Esophagus muscularis mucosa (tissue), 4 donors: ENCODE data around the gene DMD. TPM values are rescaled to one million over a fixed set of nuclear protein-coding genes. Genes with fewer than 3 reads are reported as not detected.

Experiments
- DNase-seq: peaks from one replicate; pipeline ENCODE4 v3.0.0-alpha.2; 2017; ENCODE audit errors: extremely low spot score
- H3K27ac ChIP-seq, 4 donors: fragments of 200-600 bp; sonication (generic); replicated peaks in 1 of 4; 1 replicate in 3 of 4; 2 replicates in 1 of 4; pipeline ENCODE4 v1.5.1; 2016 to 2019; ENCODE audit warnings: mild to moderate bottlenecking in 1 of 4
- H3K27me3 ChIP-seq, 4 donors: fragments of 200-600 bp; sonication (generic); one replicate each; pipeline versions ENCODE4 v1.5.1 to v1.6.0; 2016 to 2019
- H3K36me3 ChIP-seq, 4 donors: fragments of 200-600 bp; sonication (generic); one replicate each; pipeline ENCODE4 v1.5.1; 2016 to 2019
- H3K4me1 ChIP-seq, 4 donors: fragments of 200-600 bp; sonication (generic); one replicate each; pipeline ENCODE4 v1.5.1; 2016 to 2019
- H3K4me3 ChIP-seq, 4 donors: fragments of 200-600 bp; sonication (generic); 1 replicate in 2 of 4; 2 replicates in 2 of 4; pipeline ENCODE4 v1.5.1; 2016 to 2019; ENCODE audit warnings: mild to moderate bottlenecking in 4 of 4, moderate library complexity in 1 of 4
- H3K9me3 ChIP-seq, 4 donors: fragments of 200-600 bp; sonication (generic); 1 replicate in 3 of 4; 2 replicates in 1 of 4; pipeline ENCODE4 v1.5.1; 2016 to 2019
- CTCF ChIP-seq, 3 experiments: fragments of 200-600 bp in 2 of 3; fragments of 450-650 bp in 1 of 3; sonication (generic) in 2 of 3; IDR thresholded peaks; one replicate each; pipeline ENCODE4 v1.5.1; 2017 to 2019; ENCODE audit warnings: antibody characterized with exemption in 3 of 3, mild to moderate bottlenecking in 2 of 3, moderate library complexity in 1 of 3
- EP300 ChIP-seq: sonication (generic); formaldehyde crosslinking; IDR thresholded peaks from one replicate; pipeline ENCODE4 v1.6.1; 2017; ENCODE audit warnings: antibody characterized with exemption
- POLR2A ChIP-seq: fragments of 450-650 bp; IDR thresholded peaks from one replicate; pipeline ENCODE4 v1.6.1; 2017; ENCODE audit warnings: antibody characterized with exemption, moderate library complexity, mild to moderate bottlenecking, low read depth
- POLR2AphosphoS5 ChIP-seq, 2 donors: sonication (generic); formaldehyde crosslinking; IDR thresholded peaks; one replicate each; pipeline ENCODE4 v1.6.1; 2017; ENCODE audit warnings: antibody characterized with exemption in 2 of 2
- WGBS: methylation state at CpG from one replicate; pipeline ENCODE4 v1.1.5; 2018; 5-methylcytosine and 5-hydroxymethylcytosine counted together
- intact Hi-C: fragments of 100-400 bp; cut with DNase I; formaldehyde crosslinking; loops from one replicate; pipeline ENCODE4 v1.15.1; 2023
- total RNA-seq, 4 donors: library from RNA; depleted of rRNA; stranded (reverse); fragments of >200 nt; gene quantifications; one replicate each; pipeline versions ENCODE4 v1.1.0 to v1.2.1, GENCODE V29; 2016

Gene DMD
- total RNA-seq, 4 donors from 2014 or later = 127 to 210 (median 188) TPM

- DNase-seq = no peak
- Histone ChIP-seq H3K9me3 (no peaks in the 10 kb centered on the region), H3K4me3 (no peak overlapping the region), H3K27me3 (no peaks in the 10 kb centered on the region), H3K4me1 (no peaks in the 10 kb centered on the region), H3K27ac (no peak overlapping the region), H3K36me3 (no peaks in the 10 kb centered on the region)
- intact Hi-C loops = no loop called here
- 70% methylated on average over 3 of the region's 3 CpGs for WGBS
- TF ChIP-seq EP300 (no peak), POLR2AphosphoS5 (IDR thresholded peaks at IDR 0.05) (no peak), CTCF (IDR thresholded peaks at IDR 0.05) (no peak), POLR2A (no peak)
Measured at GRCh38 chrX:31269914-31270313, 1941.4 kb downstream of the DMD start.

- Histone ChIP-seq H3K36me3 (no peaks in the 10 kb centered on the region), H3K9me3 (no peaks in the 10 kb centered on the region), H3K27ac (no peak overlapping the region), H3K27me3 (no peaks in the 10 kb centered on the region), H3K4me1 (no peaks in the 10 kb centered on the region), H3K4me3 (no peak overlapping the region)
- intact Hi-C loops = no loop called here
- no peak for TF ChIP-seq EP300
- DNase-seq = no peak
- 66% methylated on average over 4 of the region's 4 CpGs for WGBS
Measured at GRCh38 chrX:31268359-31268758, 1943.0 kb downstream of the DMD start.

- Histone ChIP-seq H3K27me3 (no peaks in the 10 kb centered on the region), H3K4me1 (no peaks in the 10 kb centered on the region), H3K4me3 (peak overlapping the region; percentile 63 to 66 (median 64)), H3K9me3 (no peaks in the 10 kb centered on the region), H3K36me3 (no peaks in the 10 kb centered on the region), H3K27ac (peak overlapping the region; percentile 45 to 70 (median 58))
- WGBS = 22% methylated on average over 38 of the region's 74 CpGs
- DNase-seq = no peak
- intact Hi-C loops = no loop called here
- TF ChIP-seq POLR2A = no peak
- TF ChIP-seq POLR2AphosphoS5 (IDR thresholded peaks at IDR 0.05) = no peak
- TF ChIP-seq CTCF (IDR thresholded peaks at IDR 0.05) = no peak
- TF ChIP-seq EP300 = no peak
Measured at GRCh38 chrX:31266203-31267076, 1944.9 kb downstream of the DMD start.

DNA sequence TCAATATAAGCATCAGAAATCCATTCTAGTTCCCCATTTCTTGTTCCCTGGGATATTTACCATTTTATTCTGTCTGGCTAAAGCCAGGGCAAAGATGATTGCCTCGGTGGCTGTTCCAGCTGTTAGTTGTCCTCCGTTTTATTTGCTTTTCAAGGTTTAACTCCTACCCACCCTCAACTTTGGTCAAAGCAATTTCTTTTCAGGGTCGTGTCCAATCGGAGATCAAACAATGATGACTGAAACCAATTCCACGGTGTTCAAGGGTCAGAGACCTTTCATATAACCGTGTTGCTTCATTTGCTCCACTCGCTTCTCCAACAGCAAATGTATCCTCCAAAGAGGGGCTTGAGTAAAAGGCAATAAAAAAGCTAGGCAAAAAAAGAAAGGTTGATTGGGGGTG is 1946.0 kb downstream of the DMD start:
- Histone ChIP-seq H3K4me3 (peak overlapping the region; percentile 36 to 65 (median 64)), H3K9me3 (no peaks in the 10 kb centered on the region), H3K4me1 (no peaks in the 10 kb centered on the region), H3K36me3 (no peaks in the 10 kb centered on the region), H3K27ac (no peak overlapping the region), H3K27me3 (no peaks in the 10 kb centered on the region)
- TF ChIP-seq POLR2AphosphoS5 (IDR thresholded peaks at IDR 0.05) (no peak), POLR2A (no peak), EP300 (no peak), CTCF (IDR thresholded peaks at IDR 0.05) (no peak)
- 60% methylated on average over 7 of the region's 7 CpGs for WGBS
- intact Hi-C loops = no loop called here
- no peak for DNase-seq

- no peak overlapping the region for H3K27ac ChIP-seq
- intact Hi-C loops = no loop called here
- WGBS = 76% methylated on average over 5 of the region's 5 CpGs
Measured at GRCh38 chrX:31260351-31260750, 1951.0 kb downstream of the DMD start.

More at GRCh38 chrX:31260351-31260750, 1951.0 kb downstream of the DMD start:
- Histone ChIP-seq H3K4me3 (no peak overlapping the region), H3K9me3 (no peaks in the 10 kb centered on the region), H3K36me3 (no peaks in the 10 kb centered on the region), H3K4me1 (no peaks in the 10 kb centered on the region), H3K27me3 (no peaks in the 10 kb centered on the region)
- DNase-seq = no peak
- TF ChIP-seq POLR2AphosphoS5 (IDR thresholded peaks at IDR 0.05) (no peak), CTCF (IDR thresholded peaks at IDR 0.05) (no peak), EP300 (no peak), POLR2A (no peak)
